Right lobe of liver (tissue), 4 donors: ENCODE results near the gene DNPH1.

Experiments
- POLR2A ChIP-seq: fragments of 450-650 bp; IDR thresholded peaks from one replicate; pipeline ENCODE4 v1.6.1; 2017; ENCODE audit warnings: antibody characterized with exemption, mild to moderate bottlenecking
- TF ChIP-seq, protein P1 (sequence below), 4 donors: fragments of 200-600 bp in 3 of 4; fragments of 450-650 bp in 1 of 4; IDR thresholded peaks; one replicate each; pipeline versions ENCODE4 v1.5.1 to v1.8.0; 2016 to 2022; ENCODE audit warnings: antibody characterized with exemption in 4 of 4, mild to moderate bottlenecking in 2 of 4
- donor health status: DM: no; HTN: no; CAD: no.
- donor health status: DM: no; HTN: no; CAD: no.
- donor health status: DM: no; HTN: yes; CAD: no.

DNA sequence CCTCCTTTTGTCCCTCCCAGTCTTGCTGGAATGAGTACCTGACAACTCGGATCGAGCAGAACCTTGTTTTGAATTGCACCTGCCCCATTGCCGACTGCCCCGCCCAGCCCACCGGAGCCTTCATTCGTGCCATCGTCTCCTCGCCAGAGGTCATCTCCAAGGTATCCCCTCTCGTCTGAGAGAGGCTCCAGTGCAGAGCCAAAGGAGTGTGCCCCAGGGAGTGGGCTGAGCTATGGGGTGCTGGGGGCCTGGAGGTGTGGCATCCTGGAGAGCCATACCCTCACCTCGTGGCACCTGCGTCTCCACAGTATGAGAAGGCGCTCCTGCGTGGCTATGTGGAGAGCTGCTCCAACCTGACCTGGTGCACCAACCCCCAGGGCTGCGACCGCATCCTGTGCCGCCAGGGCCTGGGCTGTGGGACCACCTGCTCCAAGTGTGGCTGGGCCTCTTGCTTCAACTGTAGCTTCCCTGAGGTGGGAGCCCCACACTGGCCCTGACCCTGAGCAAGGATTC, 8.8 kb downstream of the DNPH1 start:
- TF ChIP-seq, protein P1, sequence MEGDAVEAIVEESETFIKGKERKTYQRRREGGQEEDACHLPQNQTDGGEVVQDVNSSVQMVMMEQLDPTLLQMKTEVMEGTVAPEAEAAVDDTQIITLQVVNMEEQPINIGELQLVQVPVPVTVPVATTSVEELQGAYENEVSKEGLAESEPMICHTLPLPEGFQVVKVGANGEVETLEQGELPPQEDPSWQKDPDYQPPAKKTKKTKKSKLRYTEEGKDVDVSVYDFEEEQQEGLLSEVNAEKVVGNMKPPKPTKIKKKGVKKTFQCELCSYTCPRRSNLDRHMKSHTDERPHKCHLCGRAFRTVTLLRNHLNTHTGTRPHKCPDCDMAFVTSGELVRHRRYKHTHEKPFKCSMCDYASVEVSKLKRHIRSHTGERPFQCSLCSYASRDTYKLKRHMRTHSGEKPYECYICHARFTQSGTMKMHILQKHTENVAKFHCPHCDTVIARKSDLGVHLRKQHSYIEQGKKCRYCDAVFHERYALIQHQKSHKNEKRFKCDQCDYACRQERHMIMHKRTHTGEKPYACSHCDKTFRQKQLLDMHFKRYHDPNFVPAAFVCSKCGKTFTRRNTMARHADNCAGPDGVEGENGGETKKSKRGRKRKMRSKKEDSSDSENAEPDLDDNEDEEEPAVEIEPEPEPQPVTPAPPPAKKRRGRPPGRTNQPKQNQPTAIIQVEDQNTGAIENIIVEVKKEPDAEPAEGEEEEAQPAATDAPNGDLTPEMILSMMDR (IDR thresholded peaks at IDR 0.05) = no peak
- no peak for TF ChIP-seq POLR2A
